WTC11 (cell line): ENCODE data around the gene COL12A1.

Source experiments
- ATF2 ChIP-seq: sonication (generic); formaldehyde crosslinking; IDR thresholded peaks from 2 replicates; pipeline ENCODE4 v1.8.1; 2022; ENCODE audit warnings: low read depth, missing genetic modification reagents, borderline replicate concordance
- CREB1 ChIP-seq: sonication (generic); formaldehyde crosslinking; IDR thresholded peaks from 2 replicates; pipeline ENCODE4 v1.8.0; 2023; ENCODE audit warnings: mild to moderate bottlenecking, missing genetic modification reagents
- ETV6 ChIP-seq: sonication (generic); formaldehyde crosslinking; IDR thresholded peaks from 2 replicates; pipeline ENCODE4 v1.8.1; 2022; ENCODE audit warnings: mild to moderate bottlenecking, missing genetic modification reagents
- FOXJ3 ChIP-seq: sonication (generic); formaldehyde crosslinking; IDR thresholded peaks from 2 replicates; pipeline ENCODE4 v1.9.0; 2021; ENCODE audit warnings: missing genetic modification reagents, mild to moderate bottlenecking, borderline replicate concordance
- GTF2I ChIP-seq: fragments of 250-450 bp; sonication (Bioruptor Pico); conservative IDR thresholded peaks from 2 replicates; pipeline ENCODE4 v1.4.0; 2021; ENCODE audit warnings: mild to moderate bottlenecking
- NR2C2 ChIP-seq: sonication (generic); formaldehyde crosslinking; IDR thresholded peaks from 2 replicates; pipeline ENCODE4 v1.8.0; 2022; ENCODE audit warnings: mild to moderate bottlenecking, missing genetic modification reagents
- SP1 ChIP-seq: sonication (generic); formaldehyde crosslinking; conservative IDR thresholded peaks from 2 replicates; pipeline ENCODE4 v1.8.1; 2022; ENCODE audit warnings: missing genetic modification reagents
- TP53 ChIP-seq: sonication (generic); formaldehyde crosslinking; IDR thresholded peaks from 2 replicates; pipeline ENCODE4 v1.8.1; 2023; ENCODE audit warnings: mild to moderate bottlenecking, missing genetic modification reagents
- USF1 ChIP-seq: sonication (generic); formaldehyde crosslinking; IDR thresholded peaks from 2 replicates; pipeline ENCODE4 v1.8.0; 2022; ENCODE audit warnings: mild to moderate bottlenecking, missing genetic modification reagents
- TF ChIP-seq, protein P1 (sequence below): fragments of 200-600 bp; IDR thresholded peaks from 2 replicates; pipeline ENCODE4 v1.8.0; 2022; ENCODE audit warnings: antibody characterized with exemption
- TF ChIP-seq, protein P2 (sequence below): sonication (generic); formaldehyde crosslinking; conservative IDR thresholded peaks from 2 replicates; pipeline ENCODE4 v1.8.1; 2023; ENCODE audit warnings: mild to moderate bottlenecking, low read depth, missing genetic modification reagents, moderate library complexity
- TF ChIP-seq, protein P3 (sequence below): sonication (generic); formaldehyde crosslinking; IDR thresholded peaks from 2 replicates; pipeline ENCODE4 v1.8.0; 2022; ENCODE audit warnings: mild to moderate bottlenecking, missing genetic modification reagents
- TF ChIP-seq, protein P4 (sequence below): sonication (generic); formaldehyde crosslinking; IDR thresholded peaks from 2 replicates; pipeline ENCODE4 v1.8.1; 2023; ENCODE audit warnings: mild to moderate bottlenecking, missing genetic modification reagents, moderate library complexity

GRCh38 chr6:75118925-75119515, 86.8 kb downstream of the COL12A1 start:
- TF ChIP-seq, protein P1, sequence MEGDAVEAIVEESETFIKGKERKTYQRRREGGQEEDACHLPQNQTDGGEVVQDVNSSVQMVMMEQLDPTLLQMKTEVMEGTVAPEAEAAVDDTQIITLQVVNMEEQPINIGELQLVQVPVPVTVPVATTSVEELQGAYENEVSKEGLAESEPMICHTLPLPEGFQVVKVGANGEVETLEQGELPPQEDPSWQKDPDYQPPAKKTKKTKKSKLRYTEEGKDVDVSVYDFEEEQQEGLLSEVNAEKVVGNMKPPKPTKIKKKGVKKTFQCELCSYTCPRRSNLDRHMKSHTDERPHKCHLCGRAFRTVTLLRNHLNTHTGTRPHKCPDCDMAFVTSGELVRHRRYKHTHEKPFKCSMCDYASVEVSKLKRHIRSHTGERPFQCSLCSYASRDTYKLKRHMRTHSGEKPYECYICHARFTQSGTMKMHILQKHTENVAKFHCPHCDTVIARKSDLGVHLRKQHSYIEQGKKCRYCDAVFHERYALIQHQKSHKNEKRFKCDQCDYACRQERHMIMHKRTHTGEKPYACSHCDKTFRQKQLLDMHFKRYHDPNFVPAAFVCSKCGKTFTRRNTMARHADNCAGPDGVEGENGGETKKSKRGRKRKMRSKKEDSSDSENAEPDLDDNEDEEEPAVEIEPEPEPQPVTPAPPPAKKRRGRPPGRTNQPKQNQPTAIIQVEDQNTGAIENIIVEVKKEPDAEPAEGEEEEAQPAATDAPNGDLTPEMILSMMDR = no peak
- TF ChIP-seq, protein P2, sequence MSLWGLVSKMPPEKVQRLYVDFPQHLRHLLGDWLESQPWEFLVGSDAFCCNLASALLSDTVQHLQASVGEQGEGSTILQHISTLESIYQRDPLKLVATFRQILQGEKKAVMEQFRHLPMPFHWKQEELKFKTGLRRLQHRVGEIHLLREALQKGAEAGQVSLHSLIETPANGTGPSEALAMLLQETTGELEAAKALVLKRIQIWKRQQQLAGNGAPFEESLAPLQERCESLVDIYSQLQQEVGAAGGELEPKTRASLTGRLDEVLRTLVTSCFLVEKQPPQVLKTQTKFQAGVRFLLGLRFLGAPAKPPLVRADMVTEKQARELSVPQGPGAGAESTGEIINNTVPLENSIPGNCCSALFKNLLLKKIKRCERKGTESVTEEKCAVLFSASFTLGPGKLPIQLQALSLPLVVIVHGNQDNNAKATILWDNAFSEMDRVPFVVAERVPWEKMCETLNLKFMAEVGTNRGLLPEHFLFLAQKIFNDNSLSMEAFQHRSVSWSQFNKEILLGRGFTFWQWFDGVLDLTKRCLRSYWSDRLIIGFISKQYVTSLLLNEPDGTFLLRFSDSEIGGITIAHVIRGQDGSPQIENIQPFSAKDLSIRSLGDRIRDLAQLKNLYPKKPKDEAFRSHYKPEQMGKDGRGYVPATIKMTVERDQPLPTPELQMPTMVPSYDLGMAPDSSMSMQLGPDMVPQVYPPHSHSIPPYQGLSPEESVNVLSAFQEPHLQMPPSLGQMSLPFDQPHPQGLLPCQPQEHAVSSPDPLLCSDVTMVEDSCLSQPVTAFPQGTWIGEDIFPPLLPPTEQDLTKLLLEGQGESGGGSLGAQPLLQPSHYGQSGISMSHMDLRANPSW (CRISPR knock-in tag) = no peak
- TF ChIP-seq ATF2 (CRISPR knock-in tag) = no peak
- no peak for TF ChIP-seq SP1 (CRISPR knock-in tag)
- TF ChIP-seq, protein P3, sequence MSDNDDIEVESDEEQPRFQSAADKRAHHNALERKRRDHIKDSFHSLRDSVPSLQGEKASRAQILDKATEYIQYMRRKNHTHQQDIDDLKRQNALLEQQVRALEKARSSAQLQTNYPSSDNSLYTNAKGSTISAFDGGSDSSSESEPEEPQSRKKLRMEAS (CRISPR knock-in tag) = no peak
- no peak for TF ChIP-seq USF1 (CRISPR knock-in tag)
- TF ChIP-seq CREB1 = no peak
- TF ChIP-seq GTF2I (CRISPR knock-in tag) = no peak
- TF ChIP-seq NR2C2 (CRISPR knock-in tag) = no peak
- no peak for TF ChIP-seq TP53 (CRISPR knock-in tag)
- no peak for TF ChIP-seq ETV6 (CRISPR knock-in tag)
- TF ChIP-seq, protein P4, sequence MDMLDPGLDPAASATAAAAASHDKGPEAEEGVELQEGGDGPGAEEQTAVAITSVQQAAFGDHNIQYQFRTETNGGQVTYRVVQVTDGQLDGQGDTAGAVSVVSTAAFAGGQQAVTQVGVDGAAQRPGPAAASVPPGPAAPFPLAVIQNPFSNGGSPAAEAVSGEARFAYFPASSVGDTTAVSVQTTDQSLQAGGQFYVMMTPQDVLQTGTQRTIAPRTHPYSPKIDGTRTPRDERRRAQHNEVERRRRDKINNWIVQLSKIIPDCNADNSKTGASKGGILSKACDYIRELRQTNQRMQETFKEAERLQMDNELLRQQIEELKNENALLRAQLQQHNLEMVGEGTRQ (CRISPR knock-in tag) = no peak
- TF ChIP-seq FOXJ3 (CRISPR knock-in tag) = no peak
